Activated CD8-positive, alpha-beta memory T cell treated with anti-CD3 and anti-CD28 coated beads for 4 hours (primary cell): ENCODE results near the gene ABLIM3.
A peak's percentile ranks its signal among the peaks of the same experiment; 100 is the strongest.

Experiments used
- DNase-seq, 2 donors: peaks; one replicate each; pipeline ENCODE4 v3.0.0-alpha.2; 2020; ENCODE audit warnings: low read depth in 2 of 2

The ABLIM3 gene

GRCh38 chr5:149141224-149141956, at the start of gene ABLIM3:
Gene ABLIM3 (plus strand): TSS chr5:149141493. CDS start chr5:149142096, 603 bp downstream.
- peak; percentile 6 to 45 for DNase-seq

- no peak for DNase-seq
Measured at GRCh38 chr5:149093625-149094024, 47.7 kb upstream of the ABLIM3 start.

GRCh38 chr5:149094996-149095395, 46.3 kb upstream of the ABLIM3 start:
- no peak for DNase-seq

GRCh38 chr5:149099920-149100319, 41.4 kb upstream of the ABLIM3 start:
- DNase-seq: no peak

- DNase-seq: no peak
Measured at GRCh38 chr5:149100331-149100730, 41.0 kb upstream of the ABLIM3 start.

GRCh38 chr5:149108651-149109280, 32.5 kb upstream of the ABLIM3 start:
- no peak for DNase-seq

- DNase-seq: no peak
Measured at GRCh38 chr5:149110406-149110805, 30.9 kb upstream of the ABLIM3 start.

- DNase-seq: no peak
Measured at GRCh38 chr5:149113669-149114068, 27.6 kb upstream of the ABLIM3 start.

- DNase-seq: no peak
Measured at GRCh38 chr5:149114403-149115312, 26.6 kb upstream of the ABLIM3 start.

GRCh38 chr5:149117970-149118369, 23.3 kb upstream of the ABLIM3 start:
- DNase-seq: no peak

- no peak for DNase-seq
Measured at GRCh38 chr5:149118463-149118862, 22.8 kb upstream of the ABLIM3 start.

GRCh38 chr5:149121145-149121544, 20.1 kb upstream of the ABLIM3 start:
- DNase-seq: no peak

- DNase-seq: no peak
Measured at GRCh38 chr5:149123211-149123610, 18.1 kb upstream of the ABLIM3 start.

GRCh38 chr5:149125386-149125891, 15.9 kb upstream of the ABLIM3 start:
- DNase-seq: no peak

- DNase-seq: no peak
Measured at GRCh38 chr5:149126906-149127305, 14.4 kb upstream of the ABLIM3 start.

- DNase-seq: no peak
Measured at GRCh38 chr5:149127394-149127955, 13.8 kb upstream of the ABLIM3 start.

- no peak for DNase-seq
Measured at GRCh38 chr5:149128023-149128875, 13.0 kb upstream of the ABLIM3 start.

GRCh38 chr5:149129181-149129580, 12.1 kb upstream of the ABLIM3 start:
- no peak for DNase-seq

GRCh38 chr5:149130121-149130914, 11.0 kb upstream of the ABLIM3 start:
- DNase-seq: no peak

GRCh38 chr5:149132474-149132873, 8.8 kb upstream of the ABLIM3 start:
- no peak for DNase-seq
